Esophagus muscularis mucosa (tissue), 4 donors: ENCODE data around the gene CDK19.
"Not testable (repeated sequence)": the region's sequence is repeated elsewhere in the genome, so short reads cannot be mapped to it uniquely, and the experiment has no call there.

ENCODE experiments used
- CTCF ChIP-seq, 3 experiments: fragments of 200-600 bp in 2 of 3; fragments of 450-650 bp in 1 of 3; sonication (generic) in 2 of 3; IDR thresholded peaks; one replicate each; pipeline ENCODE4 v1.5.1; 2017 to 2019; ENCODE audit warnings: antibody characterized with exemption in 3 of 3, mild to moderate bottlenecking in 2 of 3, moderate library complexity in 1 of 3
- EP300 ChIP-seq: sonication (generic); formaldehyde crosslinking; IDR thresholded peaks from one replicate; pipeline ENCODE4 v1.6.1; 2017; ENCODE audit warnings: antibody characterized with exemption
- POLR2A ChIP-seq: fragments of 450-650 bp; IDR thresholded peaks from one replicate; pipeline ENCODE4 v1.6.1; 2017; ENCODE audit warnings: antibody characterized with exemption, moderate library complexity, mild to moderate bottlenecking, low read depth
- POLR2AphosphoS5 ChIP-seq, 2 donors: sonication (generic); formaldehyde crosslinking; IDR thresholded peaks; one replicate each; pipeline ENCODE4 v1.6.1; 2017; ENCODE audit warnings: antibody characterized with exemption in 2 of 2

GRCh38 chr6:110802175-110802574 lies 13.1 kb downstream of the CDK19 start:
- not testable (repeated sequence) for TF ChIP-seq CTCF (IDR thresholded peaks at IDR 0.05); POLR2A; POLR2AphosphoS5 (IDR thresholded peaks at IDR 0.05); EP300
